HG02970 (cell line): Measurements from ENCODE around the gene CDK5.

Experiments
- ATAC-seq: cut with Tn5 transposase; IDR thresholded peaks from one replicate; pipeline ENCODE4 v1.9.1; 2021; ENCODE audit warnings: mild to moderate bottlenecking, moderate library complexity, moderate number of reproducible peaks; ENCODE audit not compliant: unreplicated experiment, low FRiP score

The CDK5 gene

GRCh38 chr7:151075662-151075971, 17.9 kb upstream of the CDK5 start:
- no peak for ATAC-seq

GRCh38 chr7:151074817-151075661, 17.3 kb upstream of the CDK5 start:
- ATAC-seq, result no peak

- ATAC-seq, result no peak
These were observed 16.3 kb upstream of the CDK5 start for GRCh38 chr7:151073990-151074389.

- no peak for ATAC-seq
These were observed 13.6 kb upstream of the CDK5 start for GRCh38 chr7:151071032-151071866.

- ATAC-seq, result no peak
These were observed 12.9 kb upstream of the CDK5 start for GRCh38 chr7:151070574-151070960.

GRCh38 chr7:151069841-151070573, 12.3 kb upstream of the CDK5 start:
- no peak for ATAC-seq

GRCh38 chr7:151068069-151068773, 10.5 kb upstream of the CDK5 start:
- ATAC-seq, result no peak

- no peak for ATAC-seq
These were observed 8.7 kb upstream of the CDK5 start for GRCh38 chr7:151066273-151066974.

- ATAC-seq, result no peak
These were observed 7.8 kb upstream of the CDK5 start for GRCh38 chr7:151065516-151065915.

GRCh38 chr7:151064993-151065392, 7.3 kb upstream of the CDK5 start:
- no peak for ATAC-seq

GRCh38 chr7:151064454-151064853, 6.8 kb upstream of the CDK5 start:
- no peak for ATAC-seq

GRCh38 chr7:151063212-151063561, 5.5 kb upstream of the CDK5 start:
- no peak for ATAC-seq

- no peak for ATAC-seq
These were observed 4.9 kb upstream of the CDK5 start for GRCh38 chr7:151062399-151063211.

GRCh38 chr7:151062111-151062398, 4.4 kb upstream of the CDK5 start:
- no peak for ATAC-seq

GRCh38 chr7:151061213-151062110, 3.8 kb upstream of the CDK5 start:
- no peak for ATAC-seq

GRCh38 chr7:151060416-151061212, 2.9 kb upstream of the CDK5 start:
- no peak for ATAC-seq

- no peak for ATAC-seq
These were observed 2.4 kb upstream of the CDK5 start for GRCh38 chr7:151060113-151060415.
